ENCODE results near the gene LAMA4. TPM values are rescaled to one million over a fixed set of nuclear protein-coding genes. Genes with fewer than 3 reads are reported as not detected.

Gene LAMA4
- total RNA-seq, 1 experiment from 2014 or later = not detected

DNA sequence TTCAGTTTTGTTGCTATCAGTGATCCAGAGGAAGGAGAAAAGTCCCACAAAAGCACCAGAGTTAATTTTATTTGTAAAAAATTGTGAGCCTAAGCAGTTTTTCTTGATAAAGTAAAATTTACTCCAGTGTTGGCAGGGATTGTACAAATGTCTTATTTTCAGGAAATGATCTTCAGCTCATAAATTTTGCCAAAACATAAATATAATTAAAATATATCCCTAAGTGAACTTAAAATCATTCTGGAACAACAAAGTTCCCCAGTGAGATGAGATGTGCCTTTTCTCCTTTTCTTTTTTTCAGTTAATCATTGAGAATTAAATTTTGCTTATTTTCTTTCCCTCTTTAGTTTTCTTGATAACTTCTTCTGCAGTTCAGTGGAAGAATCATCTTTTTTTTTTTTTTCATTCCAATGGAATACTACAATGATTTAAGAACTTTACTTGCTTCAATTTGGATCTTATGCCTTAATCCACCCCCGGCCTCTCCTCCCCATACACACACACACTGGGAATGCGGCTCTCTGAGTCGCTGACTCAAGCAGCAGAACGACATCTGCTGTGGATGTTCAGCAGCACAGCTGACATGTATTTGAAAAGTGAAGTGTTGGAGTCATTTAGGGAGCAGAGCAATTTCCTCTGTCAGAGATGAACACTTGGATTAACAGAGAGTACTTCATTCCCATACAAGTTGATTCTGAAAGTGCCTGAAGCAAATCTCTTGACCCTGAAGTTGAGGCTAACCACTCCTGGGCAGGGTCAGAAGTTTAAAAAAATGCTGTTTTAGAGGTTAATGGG is 27.7 kb upstream of the LAMA4 start:
- Histone ChIP-seq H3K9me2 (replicated peaks; ENCODE audit: insufficient read depth, low read length) (no peaks in the 10 kb centered on the region), H3K79me2 (ENCODE audit: low read length) (no peaks in the 10 kb centered on the region), H3K9me3 (ENCODE audit: low read length) (no peaks in the 10 kb centered on the region), H3K27ac (ENCODE audit: low read length) (no peak overlapping the region), H3K4me1 (ENCODE audit: low read length) (no peaks in the 10 kb centered on the region), H3K9ac (ENCODE audit: low read length) (no peak overlapping the region), H3K4me3 (ENCODE audit: low read length) (no peak overlapping the region), H3K4me2 (ENCODE audit: low read depth, low read length, poor library complexity, severe bottlenecking) (no peak overlapping the region), H2AFZ (ENCODE audit: low read length) (no peak overlapping the region), H3K27me3 (ENCODE audit: low read length) (no peaks in the 10 kb centered on the region), H3K36me3 (ENCODE audit: insufficient read depth, low read length) (no peaks in the 10 kb centered on the region), H4K20me1 (ENCODE audit: insufficient read depth, low read depth, low read length) (no peaks in the 10 kb centered on the region)
- DNase-seq = no peak

DNA sequence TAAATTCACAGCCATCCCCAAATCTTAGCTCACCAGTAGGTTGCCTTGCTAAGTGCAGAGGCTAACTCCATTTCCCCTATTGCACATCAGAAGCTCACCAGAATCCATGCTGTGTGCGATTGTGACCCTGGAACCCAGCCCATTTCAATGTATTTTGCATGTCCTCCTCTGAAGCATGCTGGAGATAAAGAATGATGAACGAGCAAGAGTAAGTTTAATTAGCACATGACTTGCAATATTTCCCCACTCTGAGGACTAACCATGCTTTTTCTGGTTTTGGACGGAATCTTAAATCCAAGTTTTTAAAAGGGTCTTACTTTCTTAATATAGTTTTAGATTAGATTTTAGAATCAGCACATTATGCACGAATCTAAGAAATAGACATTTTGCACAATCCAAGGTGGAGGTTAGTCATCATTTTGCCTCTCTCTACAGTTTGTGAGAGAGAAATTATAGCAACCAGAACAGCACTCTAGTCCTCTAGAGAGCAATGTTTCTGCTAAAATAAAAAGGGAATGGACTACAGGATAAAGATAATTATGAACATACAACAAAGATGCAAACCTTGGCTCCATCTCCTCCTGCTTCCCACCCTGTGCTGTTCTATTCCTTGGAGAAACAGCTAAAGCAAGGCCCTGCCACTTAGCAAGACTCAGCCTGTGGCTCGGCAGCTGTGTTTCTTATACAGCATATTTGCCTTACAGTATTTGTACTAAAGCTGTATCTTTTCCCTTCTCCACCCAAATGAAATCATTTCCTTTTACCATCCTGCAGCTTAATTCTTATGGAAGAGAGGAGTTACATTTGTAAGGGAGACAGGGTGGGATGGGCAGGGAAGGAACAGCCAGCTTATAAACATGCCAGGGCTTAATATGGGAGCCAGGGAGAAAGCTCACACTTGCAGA is 24.9 kb upstream of the LAMA4 start:
- Histone ChIP-seq H3K36me3 (ENCODE audit: insufficient read depth, low read length) (no peaks in the 10 kb centered on the region), H2AFZ (ENCODE audit: low read length) (no peak overlapping the region), H3K9ac (ENCODE audit: low read length) (no peak overlapping the region), H3K79me2 (ENCODE audit: low read length) (no peaks in the 10 kb centered on the region), H3K9me3 (ENCODE audit: low read length) (no peaks in the 10 kb centered on the region), H3K4me3 (ENCODE audit: low read length) (no peak overlapping the region), H4K20me1 (ENCODE audit: insufficient read depth, low read depth, low read length) (no peaks in the 10 kb centered on the region), H3K27ac (ENCODE audit: low read length) (no peak overlapping the region), H3K4me2 (ENCODE audit: low read depth, low read length, poor library complexity, severe bottlenecking) (no peak overlapping the region), H3K4me1 (ENCODE audit: low read length) (no peaks in the 10 kb centered on the region), H3K27me3 (ENCODE audit: low read length) (no peaks in the 10 kb centered on the region), H3K9me2 (replicated peaks; ENCODE audit: insufficient read depth, low read length) (no peaks in the 10 kb centered on the region)
- no peak for DNase-seq

DNA sequence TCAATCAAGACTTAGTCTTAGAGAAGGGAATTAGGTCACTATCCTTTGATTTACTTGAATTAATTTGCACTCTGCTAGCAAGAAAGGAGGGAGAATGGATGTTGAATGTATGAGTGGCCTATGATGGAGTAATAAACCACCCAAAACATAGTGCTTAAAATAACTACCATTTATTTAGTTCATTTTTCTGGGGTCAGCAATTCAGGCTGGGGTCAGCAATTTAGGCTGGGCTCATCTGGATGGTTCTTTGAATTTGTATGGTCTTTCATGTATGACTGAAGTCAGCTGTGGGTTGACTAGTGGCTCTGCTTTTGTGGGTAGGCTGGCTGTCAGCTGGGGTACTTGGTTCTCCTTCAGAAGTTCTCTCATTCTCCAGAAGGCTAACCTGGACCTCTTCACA is 21.0 kb upstream of the LAMA4 start:
- Histone ChIP-seq H3K9me3 (ENCODE audit: low read length) (no peaks in the 10 kb centered on the region), H2AFZ (ENCODE audit: low read length) (no peak overlapping the region), H3K27me3 (ENCODE audit: low read length) (no peaks in the 10 kb centered on the region), H4K20me1 (ENCODE audit: insufficient read depth, low read depth, low read length) (no peaks in the 10 kb centered on the region), H3K9me2 (replicated peaks; ENCODE audit: insufficient read depth, low read length) (no peaks in the 10 kb centered on the region), H3K9ac (ENCODE audit: low read length) (no peak overlapping the region), H3K79me2 (ENCODE audit: low read length) (no peaks in the 10 kb centered on the region), H3K4me3 (ENCODE audit: low read length) (no peak overlapping the region), H3K4me2 (ENCODE audit: low read depth, low read length, poor library complexity, severe bottlenecking) (no peak overlapping the region), H3K27ac (ENCODE audit: low read length) (no peak overlapping the region), H3K4me1 (ENCODE audit: low read length) (no peaks in the 10 kb centered on the region), H3K36me3 (ENCODE audit: insufficient read depth, low read length) (no peaks in the 10 kb centered on the region)
- no peak for DNase-seq

DNA sequence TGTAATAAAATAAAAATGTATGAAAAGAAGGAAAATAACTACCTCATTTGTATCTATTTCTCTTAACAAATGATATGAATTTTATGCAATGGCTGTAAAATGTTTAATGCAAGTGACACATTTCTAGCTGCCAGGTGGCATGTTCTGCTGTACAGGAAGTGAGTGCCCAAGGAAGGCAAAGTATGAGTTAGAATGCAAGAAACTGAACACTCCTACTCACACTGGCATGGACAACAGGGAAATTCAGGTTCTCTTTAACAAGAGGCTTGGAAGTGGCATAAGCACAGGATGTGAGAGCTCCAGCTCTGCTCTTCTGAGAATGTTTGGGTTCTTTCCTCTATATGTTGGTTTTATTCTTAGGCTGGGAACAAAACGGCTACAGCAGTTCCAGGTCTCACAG is 20.4 kb upstream of the LAMA4 start:
- H3K9me2 ChIP-seq (replicated peaks; ENCODE audit: insufficient read depth, low read length) = no peaks in the 10 kb centered on the region
- H2AFZ ChIP-seq (ENCODE audit: low read length) = no peak overlapping the region
- no peaks in the 10 kb centered on the region for H3K9me3 ChIP-seq (ENCODE audit: low read length)
- no peaks in the 10 kb centered on the region for H3K27me3 ChIP-seq (ENCODE audit: low read length)
- H3K9ac ChIP-seq (ENCODE audit: low read length) = no peak overlapping the region
- no peaks in the 10 kb centered on the region for H3K36me3 ChIP-seq (ENCODE audit: insufficient read depth, low read length)
- H3K4me2 ChIP-seq (ENCODE audit: low read depth, low read length, poor library complexity, severe bottlenecking) = no peak overlapping the region
- no peak overlapping the region for H3K4me3 ChIP-seq (ENCODE audit: low read length)
- no peaks in the 10 kb centered on the region for H3K79me2 ChIP-seq (ENCODE audit: low read length)
- DNase-seq = no peak
- H4K20me1 ChIP-seq (ENCODE audit: insufficient read depth, low read depth, low read length) = no peaks in the 10 kb centered on the region
- H3K27ac ChIP-seq (ENCODE audit: low read length) = no peak overlapping the region
- no peaks in the 10 kb centered on the region for H3K4me1 ChIP-seq (ENCODE audit: low read length)

DNA sequence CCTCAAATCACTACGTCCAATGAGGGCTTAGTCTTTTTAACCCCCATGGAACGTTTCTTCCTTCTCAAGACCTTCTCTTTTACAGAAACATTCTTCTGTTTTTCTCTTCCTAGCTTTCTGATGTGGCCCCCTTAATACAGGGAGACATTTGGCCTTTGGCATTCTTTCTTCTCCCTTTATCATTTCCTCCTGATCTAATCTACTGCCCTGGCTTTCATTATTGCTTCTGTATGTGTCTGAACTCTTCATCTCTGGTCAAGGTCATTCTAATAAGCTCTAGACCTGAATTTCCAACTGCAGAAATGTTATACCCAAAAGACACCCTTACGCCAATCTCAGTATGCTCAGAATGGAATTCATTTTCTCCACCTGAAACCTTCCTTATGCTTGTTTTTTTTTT is 18.4 kb upstream of the LAMA4 start:
- Histone ChIP-seq H3K9me2 (replicated peaks; ENCODE audit: insufficient read depth, low read length) (no peaks in the 10 kb centered on the region), H3K9me3 (ENCODE audit: low read length) (no peaks in the 10 kb centered on the region), H2AFZ (ENCODE audit: low read length) (no peak overlapping the region), H3K4me1 (ENCODE audit: low read length) (no peaks in the 10 kb centered on the region), H3K36me3 (ENCODE audit: insufficient read depth, low read length) (no peaks in the 10 kb centered on the region), H4K20me1 (ENCODE audit: insufficient read depth, low read depth, low read length) (no peaks in the 10 kb centered on the region), H3K27me3 (ENCODE audit: low read length) (no peaks in the 10 kb centered on the region), H3K27ac (ENCODE audit: low read length) (no peak overlapping the region), H3K4me3 (ENCODE audit: low read length) (no peak overlapping the region), H3K79me2 (ENCODE audit: low read length) (no peaks in the 10 kb centered on the region), H3K9ac (ENCODE audit: low read length) (no peak overlapping the region), H3K4me2 (ENCODE audit: low read depth, low read length, poor library complexity, severe bottlenecking) (no peak overlapping the region)
- DNase-seq = no peak

DNA sequence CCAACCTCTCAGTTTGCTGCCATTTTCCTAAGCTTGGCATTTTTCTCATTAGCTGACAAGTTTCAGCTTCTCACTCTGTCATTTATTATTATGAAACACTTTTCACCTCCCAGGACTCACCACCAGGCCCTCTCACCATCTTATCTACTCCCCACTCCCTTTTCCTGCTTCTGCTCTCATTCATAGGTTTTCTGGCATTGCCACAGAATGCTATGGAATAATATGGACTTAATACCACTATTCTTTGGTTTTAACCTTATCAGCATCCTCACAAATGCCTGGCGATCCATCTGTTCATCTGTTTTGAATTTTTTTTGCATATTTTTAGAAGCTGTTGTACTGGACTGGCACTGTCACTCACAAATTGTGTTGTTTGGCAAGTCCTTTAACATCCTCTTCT is 16.4 kb upstream of the LAMA4 start:
- Histone ChIP-seq H3K9ac (ENCODE audit: low read length) (no peak overlapping the region), H3K79me2 (ENCODE audit: low read length) (no peaks in the 10 kb centered on the region), H3K9me3 (ENCODE audit: low read length) (no peaks in the 10 kb centered on the region), H4K20me1 (ENCODE audit: insufficient read depth, low read depth, low read length) (no peaks in the 10 kb centered on the region), H2AFZ (ENCODE audit: low read length) (no peak overlapping the region), H3K9me2 (replicated peaks; ENCODE audit: insufficient read depth, low read length) (no peaks in the 10 kb centered on the region), H3K27me3 (ENCODE audit: low read length) (no peaks in the 10 kb centered on the region), H3K4me2 (ENCODE audit: low read depth, low read length, poor library complexity, severe bottlenecking) (no peak overlapping the region), H3K36me3 (ENCODE audit: insufficient read depth, low read length) (no peaks in the 10 kb centered on the region), H3K4me1 (ENCODE audit: low read length) (no peaks in the 10 kb centered on the region), H3K4me3 (ENCODE audit: low read length) (no peak overlapping the region), H3K27ac (ENCODE audit: low read length) (no peak overlapping the region)
- DNase-seq = no peak

DNA sequence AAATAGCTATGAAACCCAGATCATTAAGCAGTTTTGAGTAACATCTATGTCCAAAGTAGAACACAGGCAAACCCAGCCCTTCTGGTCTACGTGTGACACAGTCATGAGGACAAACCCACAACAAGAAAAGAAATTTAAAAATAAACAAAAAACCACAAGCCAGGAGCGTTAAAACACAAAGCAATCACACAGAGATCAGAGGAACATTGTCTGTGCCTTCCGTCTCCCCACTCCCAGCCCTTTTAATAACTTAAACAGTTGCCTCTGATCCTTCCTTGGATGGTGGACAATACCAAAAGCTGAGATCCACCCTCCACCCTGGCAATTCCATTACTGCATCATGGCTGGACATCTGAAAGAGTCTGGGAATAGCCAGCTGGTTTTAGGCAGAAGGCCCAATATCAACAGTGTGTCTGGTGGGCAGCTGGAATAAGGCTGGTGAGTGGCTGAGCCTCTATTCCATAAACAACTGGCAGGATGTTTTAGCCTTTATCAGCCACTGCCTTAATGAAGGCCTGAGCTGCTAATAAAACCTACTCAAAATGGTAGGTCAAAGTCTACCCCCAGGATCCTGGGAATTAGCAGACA is 15.7 kb upstream of the LAMA4 start:
- H4K20me1 ChIP-seq (ENCODE audit: insufficient read depth, low read depth, low read length) = no peaks in the 10 kb centered on the region
- H3K27ac ChIP-seq (ENCODE audit: low read length) = no peak overlapping the region
- no peaks in the 10 kb centered on the region for H3K9me2 ChIP-seq (replicated peaks; ENCODE audit: insufficient read depth, low read length)
- H3K9ac ChIP-seq (ENCODE audit: low read length) = no peak overlapping the region
- no peaks in the 10 kb centered on the region for H3K36me3 ChIP-seq (ENCODE audit: insufficient read depth, low read length)
- H2AFZ ChIP-seq (ENCODE audit: low read length) = no peak overlapping the region
- no peaks in the 10 kb centered on the region for H3K9me3 ChIP-seq (ENCODE audit: low read length)
- no peaks in the 10 kb centered on the region for H3K27me3 ChIP-seq (ENCODE audit: low read length)
- H3K4me3 ChIP-seq (ENCODE audit: low read length) = no peak overlapping the region
- no peak for DNase-seq
- H3K4me1 ChIP-seq (ENCODE audit: low read length) = no peaks in the 10 kb centered on the region
- no peaks in the 10 kb centered on the region for H3K79me2 ChIP-seq (ENCODE audit: low read length)
- H3K4me2 ChIP-seq (ENCODE audit: low read depth, low read length, poor library complexity, severe bottlenecking) = no peak overlapping the region

DNA sequence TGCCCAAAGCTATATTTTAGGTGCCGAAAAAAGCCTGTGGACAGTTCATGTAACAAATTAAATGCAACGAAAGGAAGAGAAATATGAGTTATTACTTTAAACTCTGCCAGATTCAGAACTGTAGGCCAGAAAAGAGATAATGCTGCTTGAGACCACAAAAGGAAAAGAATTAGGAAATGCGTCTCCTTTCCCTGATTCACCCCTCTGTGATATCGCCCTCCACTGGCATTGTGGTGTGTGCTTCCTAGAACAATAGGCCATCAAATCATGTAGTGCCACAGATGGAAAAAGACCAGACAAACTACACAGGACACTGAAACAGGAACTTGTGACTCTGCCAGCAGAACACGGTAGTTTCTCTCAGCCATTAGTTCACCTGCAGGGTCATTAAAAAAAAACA is 14.7 kb upstream of the LAMA4 start:
- H3K27me3 ChIP-seq (ENCODE audit: low read length) = no peaks in the 10 kb centered on the region
- no peak overlapping the region for H3K27ac ChIP-seq (ENCODE audit: low read length)
- H3K79me2 ChIP-seq (ENCODE audit: low read length) = no peaks in the 10 kb centered on the region
- no peak overlapping the region for H3K9ac ChIP-seq (ENCODE audit: low read length)
- H4K20me1 ChIP-seq (ENCODE audit: insufficient read depth, low read depth, low read length) = no peaks in the 10 kb centered on the region
- H3K9me2 ChIP-seq (replicated peaks; ENCODE audit: insufficient read depth, low read length) = no peaks in the 10 kb centered on the region
- no peak for DNase-seq
- no peaks in the 10 kb centered on the region for H3K4me1 ChIP-seq (ENCODE audit: low read length)
- H2AFZ ChIP-seq (ENCODE audit: low read length) = no peak overlapping the region
- no peaks in the 10 kb centered on the region for H3K36me3 ChIP-seq (ENCODE audit: insufficient read depth, low read length)
- no peaks in the 10 kb centered on the region for H3K9me3 ChIP-seq (ENCODE audit: low read length)
- H3K4me3 ChIP-seq (ENCODE audit: low read length) = no peak overlapping the region
- H3K4me2 ChIP-seq (ENCODE audit: low read depth, low read length, poor library complexity, severe bottlenecking) = no peak overlapping the region
